Astrocyte (in vitro differentiated cells and primary cell): ENCODE data around the gene NFIA. TPM values are rescaled to one million over a fixed set of nuclear protein-coding genes. Genes with fewer than 3 reads are reported as not detected.
A peak's percentile ranks its signal among the peaks of the same experiment; 100 is the strongest.
"Not testable (repeated sequence)": the region's sequence is repeated elsewhere in the genome, so short reads cannot be mapped to it uniquely, and the experiment has no call there.

ENCODE experiments used
- DNase-seq: peaks from one replicate; pipeline ENCODE4 v3.0.0-alpha.2; 2010; ENCODE audit warnings: low read depth
- FAIRE-seq: peaks from 2 replicates; lab custom pipeline; 2011; peaks lifted over from hg19 to GRCh38; lab: Jason Lieb, UNC
- H2AFZ ChIP-seq: 2 replicates; pipeline ENCODE4 v1.6.0; 2012; ENCODE audit warnings: low read depth, low read length, inconsistent platforms
- H3K27ac ChIP-seq: 2 replicates; pipeline ENCODE4 v1.5.1; 2011; ENCODE audit warnings: low read depth, low read length, inconsistent platforms
- H3K27me3 ChIP-seq: 2 replicates; pipeline ENCODE4 v1.6.0; 2011; ENCODE audit warnings: low read length, inconsistent platforms; ENCODE audit not compliant: insufficient read depth
- H3K36me3 ChIP-seq: 2 replicates; pipeline ENCODE4 v1.5.1; 2011; ENCODE audit warnings: low read length, inconsistent platforms; ENCODE audit not compliant: insufficient read depth
- H3K4me1 ChIP-seq: 2 replicates; pipeline ENCODE4 v1.5.1; 2011; ENCODE audit warnings: low read length, inconsistent platforms; ENCODE audit not compliant: insufficient read depth
- H3K4me2 ChIP-seq: 2 replicates; pipeline ENCODE4 v1.6.0; 2012; ENCODE audit warnings: low read length, inconsistent platforms
- H3K4me3 ChIP-seq: 2 replicates; pipeline ENCODE4 v1.5.1; 2011; ENCODE audit warnings: low read depth, mild to moderate bottlenecking, low read length, inconsistent platforms; ENCODE audit not compliant: insufficient read depth
- H3K79me2 ChIP-seq: 2 replicates; pipeline ENCODE4 v1.6.0; 2012; ENCODE audit warnings: mild to moderate bottlenecking, low read length, inconsistent platforms; ENCODE audit not compliant: insufficient read depth
- H3K9ac ChIP-seq: 2 replicates; pipeline ENCODE4 v1.6.0; 2012; ENCODE audit warnings: mild to moderate bottlenecking, low read length, inconsistent platforms
- H3K9me3 ChIP-seq: 2 replicates; pipeline ENCODE4 v1.5.1; 2012; ENCODE audit warnings: low read depth, mild to moderate bottlenecking, low read length, inconsistent platforms; ENCODE audit not compliant: insufficient read depth
- H4K20me1 ChIP-seq: 2 replicates; pipeline ENCODE4 v1.6.0; 2012; ENCODE audit warnings: low read length, inconsistent platforms; ENCODE audit not compliant: insufficient read depth
- H3K27ac Mint-ChIP-seq: one replicate; pipeline ENCODE4 v1.8.0; 2021; ENCODE audit warnings: mild to moderate bottlenecking, mixed read lengths; ENCODE audit not compliant: unreplicated experiment
- H3K27me3 Mint-ChIP-seq: one replicate; pipeline ENCODE4 v1.8.0; 2021; ENCODE audit warnings: low read depth, mixed read lengths; ENCODE audit not compliant: unreplicated experiment
- H3K36me3 Mint-ChIP-seq: one replicate; pipeline ENCODE4 v1.8.0; 2021; ENCODE audit warnings: low read depth, mixed read lengths; ENCODE audit not compliant: unreplicated experiment
- H3K4me1 Mint-ChIP-seq: one replicate; pipeline ENCODE4 v1.8.0; 2021; ENCODE audit warnings: low read depth, mixed read lengths; ENCODE audit not compliant: unreplicated experiment
- H3K4me3 Mint-ChIP-seq: one replicate; pipeline ENCODE4 v1.8.0; 2021; ENCODE audit warnings: mild to moderate bottlenecking, moderate library complexity, mixed read lengths; ENCODE audit not compliant: unreplicated experiment
- H3K9me3 Mint-ChIP-seq: one replicate; pipeline ENCODE4 v1.8.0; 2021; ENCODE audit warnings: mild to moderate bottlenecking, mixed read lengths; ENCODE audit not compliant: unreplicated experiment
- CTCF ChIP-seq: IDR thresholded peaks from 2 replicates; pipeline ENCODE4 v1.5.1; 2011; ENCODE audit warnings: low read depth, mild to moderate bottlenecking, inconsistent platforms, low read length, moderate library complexity; ENCODE audit not compliant: insufficient read depth
- EZH2 ChIP-seq: IDR thresholded peaks from 2 replicates; pipeline ENCODE4 v1.6.1; 2012; ENCODE audit warnings: mild to moderate bottlenecking, low read length, inconsistent platforms; ENCODE audit not compliant: insufficient read depth
- total RNA-seq: library from RNA; stranded (reverse); gene quantifications from 2 replicates; pipeline ENCODE4 v1.2.1, GENCODE V29; 2021

Gene NFIA
- total RNA-seq, 1 donor from 2014 or later: 4.6 TPM

GRCh38 chr1:61463220-61463619 lies 380.9 kb downstream of the NFIA start:
- no peak overlapping the region for H3K4me2 ChIP-seq
- H3K27me3 ChIP-seq: no peaks in the 10 kb centered on the region
- Mint-ChIP-seq H3K4me1 (no peaks in the 10 kb centered on the region), H3K27ac (no peak overlapping the region), H3K27me3 (peaks cover 14% of the 10 kb centered on the region), H3K9me3 (peaks cover 4% of the 10 kb centered on the region), H3K4me3 (no peak overlapping the region), H3K36me3 (peaks cover 1% of the 10 kb centered on the region)
- H4K20me1 ChIP-seq: no peaks in the 10 kb centered on the region
- FAIRE-seq (no peak), DNase-seq (no peak)
- TF ChIP-seq EZH2 (no peak), CTCF (no peak)
- no peaks in the 10 kb centered on the region for H3K9me3 ChIP-seq
- no peaks in the 10 kb centered on the region for H3K36me3 ChIP-seq
- H3K79me2 ChIP-seq: no peaks in the 10 kb centered on the region
- H2AFZ ChIP-seq: no peak overlapping the region
- H3K27ac ChIP-seq: no peak overlapping the region
- no peak overlapping the region for H3K9ac ChIP-seq
- H3K4me3 ChIP-seq: no peak overlapping the region
- H3K4me1 ChIP-seq: no peaks in the 10 kb centered on the region

DNA sequence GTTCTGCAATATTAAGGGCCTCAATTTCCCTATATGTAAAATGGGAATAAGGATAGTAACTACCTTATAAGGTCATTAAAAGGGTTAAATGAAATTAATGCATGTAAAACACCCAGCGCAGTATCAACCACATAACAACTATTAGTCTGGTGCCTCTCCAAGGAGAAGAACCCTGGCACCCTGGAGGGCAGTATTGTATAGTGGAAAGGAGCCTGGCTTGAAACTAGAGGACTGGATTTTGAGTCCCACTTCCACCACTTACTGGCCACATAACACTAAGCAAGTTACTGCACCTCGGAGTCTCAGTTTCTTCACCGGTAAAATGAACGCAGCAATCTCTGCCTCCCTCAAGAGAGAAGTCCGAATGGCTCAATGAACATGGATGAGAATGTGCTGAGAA lies 385.5 kb downstream of the NFIA start:
- H3K4me3 ChIP-seq, H3K4me3 Mint-ChIP-seq, H3K27ac ChIP-seq, H3K4me1 ChIP-seq, H3K36me3 Mint-ChIP-seq, H3K9me3 Mint-ChIP-seq, H3K79me2 ChIP-seq, H3K27me3 ChIP-seq, H2AFZ ChIP-seq, DNase-seq, H3K27ac Mint-ChIP-seq, H3K4me2 ChIP-seq, H3K36me3 ChIP-seq, H3K4me1 Mint-ChIP-seq, H3K9me3 ChIP-seq, H3K9ac ChIP-seq, H4K20me1 ChIP-seq: not testable (repeated sequence)
- FAIRE-seq: peak; percentile 50
- H3K27me3 Mint-ChIP-seq: peaks cover 14% of the 10 kb centered on the region

DNA sequence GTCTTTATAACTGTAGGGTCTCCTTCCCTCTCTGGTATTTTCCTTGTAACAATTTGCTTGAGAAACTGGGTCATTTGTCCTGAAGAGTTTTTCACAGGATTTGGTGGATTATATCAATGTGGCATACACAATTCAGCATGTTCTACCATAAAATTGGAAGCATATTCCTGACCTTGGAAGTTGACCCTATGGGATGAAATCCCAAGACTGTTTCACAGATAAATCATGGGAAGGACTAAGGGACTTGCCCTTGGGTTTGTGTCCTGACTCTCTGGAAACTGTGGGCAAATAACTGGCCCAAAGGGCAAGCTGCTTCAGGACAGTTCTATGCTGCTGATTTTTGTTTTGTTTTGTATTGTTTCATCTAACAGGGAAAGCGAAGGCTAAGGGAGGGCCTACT lies 387.0 kb downstream of the NFIA start:
- Histone ChIP-seq H3K4me1 (no peaks in the 10 kb centered on the region), H3K27me3 (no peaks in the 10 kb centered on the region), H3K4me3 (no peak overlapping the region), H3K9ac (no peak overlapping the region), H3K27ac (no peak overlapping the region), H3K4me2 (no peak overlapping the region), H3K9me3 (no peaks in the 10 kb centered on the region), H3K79me2 (no peaks in the 10 kb centered on the region), H3K36me3 (no peaks in the 10 kb centered on the region), H2AFZ (no peak overlapping the region), H4K20me1 (no peaks in the 10 kb centered on the region)
- no peak for DNase-seq
- Mint-ChIP-seq H3K4me3 (no peak overlapping the region), H3K4me1 (no peaks in the 10 kb centered on the region), H3K27me3 (peaks cover 11% of the 10 kb centered on the region), H3K9me3 (peaks cover 3% of the 10 kb centered on the region), H3K27ac (no peak overlapping the region), H3K36me3 (no peaks in the 10 kb centered on the region)
- FAIRE-seq: no peak
- TF ChIP-seq EZH2 (no peak), CTCF (no peak)
